H1 (cell line): Measurements from ENCODE around the gene ZNF366. TPM values are rescaled to one million over a fixed set of nuclear protein-coding genes. Genes with fewer than 3 reads are reported as not detected.

Experiments used
- CBX8 ChIP-seq: fragments of 300-800, 300-1000 bp; sonication (generic); IDR thresholded peaks from 2 replicates; pipeline ENCODE4 v1.7.1; 2016; ENCODE audit warnings: low read depth, low read length, borderline replicate concordance
- TAF7 ChIP-seq: optimal IDR thresholded peaks from 2 replicates; pipeline ENCODE3; 2011; ENCODE audit warnings: low read depth, mild to moderate bottlenecking, inconsistent platforms, low read length, moderate library complexity, borderline replicate concordance
- polyA plus RNA-seq, 7 experiments: library from polyadenylated mRNA; depleted of rRNA in 3 of 7; stranded (reverse) in 5 of 7; unstranded in 2 of 7; fragments of >200 nt in 5 of 7; fragments of 200-250 nt in 2 of 7; gene quantifications; 1 replicate in 5 of 7; 2 replicates in 1 of 7; 4 replicates in 1 of 7; pipeline versions ENCODE4 v1.2.1 to v1.2.3, GENCODE V29; 2011 to 2013; ENCODE audit warnings: missing spikeins in 2 of 7, mixed read lengths in 2 of 7
- total RNA-seq: library from RNA; stranded (reverse); fragmentation: NEBNext Ultra II Directional; extraction: Animal tissue kit (Norgen Biotek cat#: 25700); gene quantifications from 2 replicates; pipeline ENCODE4 v1.2.1, GENCODE V29; 2021
- TF ChIP-seq, protein P1 (sequence below): fragments of 300-600 bp; sonication (generic); IDR thresholded peaks from 2 replicates; pipeline ENCODE4 v1.7.1; 2012; ENCODE audit warnings: low read length, moderate library complexity, mild to moderate bottlenecking, inconsistent platforms; ENCODE audit not compliant: insufficient replicate concordance

ZNF366 gene
- total and polyA plus RNA-seq, 2 of the 8 experiments (the other 6 are each of a cell fraction or from before 2014, with no cell fraction given) = not detected

DNA sequence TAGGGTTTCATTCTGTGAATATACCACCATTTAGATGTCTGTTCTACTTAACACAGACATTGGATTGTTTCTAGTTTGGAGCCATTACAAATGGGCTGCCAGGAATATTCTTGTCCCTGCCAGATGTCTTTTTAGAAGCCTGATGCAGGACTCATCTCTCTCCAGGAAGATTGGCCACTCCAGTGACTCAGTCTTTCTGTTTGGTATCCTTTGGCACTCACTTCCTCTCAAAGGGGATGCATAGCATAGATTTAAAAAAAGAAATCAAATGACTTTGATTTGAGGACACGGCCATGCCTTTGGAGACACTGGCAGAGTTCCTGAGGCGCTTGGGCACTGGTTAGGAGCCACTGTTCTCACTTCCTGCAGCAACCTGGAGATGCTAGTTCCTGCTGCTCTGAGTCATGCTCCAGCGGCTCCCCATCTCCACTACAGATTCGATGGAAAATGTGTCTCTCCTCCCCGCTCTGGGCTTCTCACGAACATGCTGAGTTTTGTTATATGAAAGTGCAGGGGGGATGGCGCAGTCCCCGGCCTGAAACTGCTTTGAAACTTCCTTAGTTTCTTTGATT, 3.5 kb upstream of the ZNF366 start (continued):
- TF ChIP-seq, protein P1, sequence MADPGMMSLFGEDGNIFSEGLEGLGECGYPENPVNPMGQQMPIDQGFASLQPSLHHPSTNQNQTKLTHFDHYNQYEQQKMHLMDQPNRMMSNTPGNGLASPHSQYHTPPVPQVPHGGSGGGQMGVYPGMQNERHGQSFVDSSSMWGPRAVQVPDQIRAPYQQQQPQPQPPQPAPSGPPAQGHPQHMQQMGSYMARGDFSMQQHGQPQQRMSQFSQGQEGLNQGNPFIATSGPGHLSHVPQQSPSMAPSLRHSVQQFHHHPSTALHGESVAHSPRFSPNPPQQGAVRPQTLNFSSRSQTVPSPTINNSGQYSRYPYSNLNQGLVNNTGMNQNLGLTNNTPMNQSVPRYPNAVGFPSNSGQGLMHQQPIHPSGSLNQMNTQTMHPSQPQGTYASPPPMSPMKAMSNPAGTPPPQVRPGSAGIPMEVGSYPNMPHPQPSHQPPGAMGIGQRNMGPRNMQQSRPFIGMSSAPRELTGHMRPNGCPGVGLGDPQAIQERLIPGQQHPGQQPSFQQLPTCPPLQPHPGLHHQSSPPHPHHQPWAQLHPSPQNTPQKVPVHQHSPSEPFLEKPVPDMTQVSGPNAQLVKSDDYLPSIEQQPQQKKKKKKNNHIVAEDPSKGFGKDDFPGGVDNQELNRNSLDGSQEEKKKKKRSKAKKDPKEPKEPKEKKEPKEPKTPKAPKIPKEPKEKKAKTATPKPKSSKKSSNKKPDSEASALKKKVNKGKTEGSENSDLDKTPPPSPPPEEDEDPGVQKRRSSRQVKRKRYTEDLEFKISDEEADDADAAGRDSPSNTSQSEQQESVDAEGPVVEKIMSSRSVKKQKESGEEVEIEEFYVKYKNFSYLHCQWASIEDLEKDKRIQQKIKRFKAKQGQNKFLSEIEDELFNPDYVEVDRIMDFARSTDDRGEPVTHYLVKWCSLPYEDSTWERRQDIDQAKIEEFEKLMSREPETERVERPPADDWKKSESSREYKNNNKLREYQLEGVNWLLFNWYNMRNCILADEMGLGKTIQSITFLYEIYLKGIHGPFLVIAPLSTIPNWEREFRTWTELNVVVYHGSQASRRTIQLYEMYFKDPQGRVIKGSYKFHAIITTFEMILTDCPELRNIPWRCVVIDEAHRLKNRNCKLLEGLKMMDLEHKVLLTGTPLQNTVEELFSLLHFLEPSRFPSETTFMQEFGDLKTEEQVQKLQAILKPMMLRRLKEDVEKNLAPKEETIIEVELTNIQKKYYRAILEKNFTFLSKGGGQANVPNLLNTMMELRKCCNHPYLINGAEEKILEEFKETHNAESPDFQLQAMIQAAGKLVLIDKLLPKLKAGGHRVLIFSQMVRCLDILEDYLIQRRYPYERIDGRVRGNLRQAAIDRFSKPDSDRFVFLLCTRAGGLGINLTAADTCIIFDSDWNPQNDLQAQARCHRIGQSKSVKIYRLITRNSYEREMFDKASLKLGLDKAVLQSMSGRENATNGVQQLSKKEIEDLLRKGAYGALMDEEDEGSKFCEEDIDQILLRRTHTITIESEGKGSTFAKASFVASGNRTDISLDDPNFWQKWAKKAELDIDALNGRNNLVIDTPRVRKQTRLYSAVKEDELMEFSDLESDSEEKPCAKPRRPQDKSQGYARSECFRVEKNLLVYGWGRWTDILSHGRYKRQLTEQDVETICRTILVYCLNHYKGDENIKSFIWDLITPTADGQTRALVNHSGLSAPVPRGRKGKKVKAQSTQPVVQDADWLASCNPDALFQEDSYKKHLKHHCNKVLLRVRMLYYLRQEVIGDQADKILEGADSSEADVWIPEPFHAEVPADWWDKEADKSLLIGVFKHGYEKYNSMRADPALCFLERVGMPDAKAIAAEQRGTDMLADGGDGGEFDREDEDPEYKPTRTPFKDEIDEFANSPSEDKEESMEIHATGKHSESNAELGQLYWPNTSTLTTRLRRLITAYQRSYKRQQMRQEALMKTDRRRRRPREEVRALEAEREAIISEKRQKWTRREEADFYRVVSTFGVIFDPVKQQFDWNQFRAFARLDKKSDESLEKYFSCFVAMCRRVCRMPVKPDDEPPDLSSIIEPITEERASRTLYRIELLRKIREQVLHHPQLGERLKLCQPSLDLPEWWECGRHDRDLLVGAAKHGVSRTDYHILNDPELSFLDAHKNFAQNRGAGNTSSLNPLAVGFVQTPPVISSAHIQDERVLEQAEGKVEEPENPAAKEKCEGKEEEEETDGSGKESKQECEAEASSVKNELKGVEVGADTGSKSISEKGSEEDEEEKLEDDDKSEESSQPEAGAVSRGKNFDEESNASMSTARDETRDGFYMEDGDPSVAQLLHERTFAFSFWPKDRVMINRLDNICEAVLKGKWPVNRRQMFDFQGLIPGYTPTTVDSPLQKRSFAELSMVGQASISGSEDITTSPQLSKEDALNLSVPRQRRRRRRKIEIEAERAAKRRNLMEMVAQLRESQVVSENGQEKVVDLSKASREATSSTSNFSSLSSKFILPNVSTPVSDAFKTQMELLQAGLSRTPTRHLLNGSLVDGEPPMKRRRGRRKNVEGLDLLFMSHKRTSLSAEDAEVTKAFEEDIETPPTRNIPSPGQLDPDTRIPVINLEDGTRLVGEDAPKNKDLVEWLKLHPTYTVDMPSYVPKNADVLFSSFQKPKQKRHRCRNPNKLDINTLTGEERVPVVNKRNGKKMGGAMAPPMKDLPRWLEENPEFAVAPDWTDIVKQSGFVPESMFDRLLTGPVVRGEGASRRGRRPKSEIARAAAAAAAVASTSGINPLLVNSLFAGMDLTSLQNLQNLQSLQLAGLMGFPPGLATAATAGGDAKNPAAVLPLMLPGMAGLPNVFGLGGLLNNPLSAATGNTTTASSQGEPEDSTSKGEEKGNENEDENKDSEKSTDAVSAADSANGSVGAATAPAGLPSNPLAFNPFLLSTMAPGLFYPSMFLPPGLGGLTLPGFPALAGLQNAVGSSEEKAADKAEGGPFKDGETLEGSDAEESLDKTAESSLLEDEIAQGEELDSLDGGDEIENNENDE = no peak
- TF ChIP-seq TAF7 (no peak), CBX8 (no peak)
- TF ChIP-seq, all 59 proteins: peak for 0
